Upper lobe of left lung (tissue), 6 donors: ENCODE data around the gene PPAN. TPM values are rescaled to one million over a fixed set of nuclear protein-coding genes. Genes with fewer than 3 reads are reported as not detected.

Experiments
- ATAC-seq, 2 donors: fragments of 200-7000 bp; cut with Tn5 transposase; one replicate each; pipeline ENCODE4 v1.9.1; 2022; ENCODE audit warnings: mild to moderate bottlenecking in 2 of 2, moderate library complexity in 2 of 2; ENCODE audit not compliant: low FRiP score in 2 of 2
- DNase-seq, 2 donors: peaks; one replicate each; pipeline ENCODE4 v3.0.0-alpha.2; 2019 to 2020
- H3K27ac ChIP-seq, 4 donors: fragments of 200-600 bp; sonication (generic); one replicate each; pipeline ENCODE4 v1.5.1; 2016 to 2019
- H3K27me3 ChIP-seq, 4 donors: fragments of 200-600 bp; sonication (generic); one replicate each; pipeline ENCODE4 v1.5.1; 2017 to 2019
- H3K36me3 ChIP-seq, 4 donors: fragments of 200-600 bp; sonication (generic); one replicate each; pipeline ENCODE4 v1.5.1; 2016 to 2019
- H3K4me1 ChIP-seq, 4 donors: fragments of 200-600 bp; sonication (generic); one replicate each; pipeline ENCODE4 v1.5.1; 2018 to 2019
- H3K4me3 ChIP-seq, 4 donors: fragments of 200-600 bp; sonication (generic); one replicate each; pipeline ENCODE4 v1.5.1; 2017 to 2019; ENCODE audit warnings: mild to moderate bottlenecking in 2 of 4, moderate library complexity in 1 of 4
- H3K9me3 ChIP-seq, 4 donors: fragments of 200-600 bp; sonication (generic); one replicate each; pipeline ENCODE4 v1.5.1; 2018 to 2019
- CTCF ChIP-seq, 6 experiments: fragments of 450-650 bp in 4 of 6; fragments of 200-600 bp in 2 of 6; sonication (generic) in 2 of 6; IDR thresholded peaks; one replicate each; pipeline ENCODE4 v1.5.1; 2016 to 2019; ENCODE audit warnings: antibody characterized with exemption in 6 of 6
- EP300 ChIP-seq, 4 donors: sonication (generic); formaldehyde crosslinking; IDR thresholded peaks; one replicate each; pipeline ENCODE4 v1.5.1; 2017; ENCODE audit warnings: antibody characterized with exemption in 4 of 4, control low read depth in 2 of 4
- POLR2A ChIP-seq, 4 donors: fragments of 450-650 bp; IDR thresholded peaks; one replicate each; pipeline ENCODE4 v1.5.1; 2016 to 2017; ENCODE audit warnings: antibody characterized with exemption in 4 of 4, mild to moderate bottlenecking in 2 of 4
- POLR2AphosphoS5 ChIP-seq, 2 donors: sonication (generic); formaldehyde crosslinking; IDR thresholded peaks; one replicate each; pipeline ENCODE4 v1.5.1; 2017; ENCODE audit warnings: antibody characterized with exemption in 2 of 2
- WGBS, 2 donors: methylation state at CpG; one replicate each; pipeline ENCODE4 v1.1.5; 2017 to 2018; 5-methylcytosine and 5-hydroxymethylcytosine counted together
- total RNA-seq, 6 donors: library from RNA; depleted of rRNA in 4 of 6; stranded (reverse); fragments of >200 nt in 4 of 6; gene quantifications; one replicate each; pipeline versions ENCODE4 v1.1.0 to v1.2.1, GENCODE V29; 2016 to 2021
- donor health status: DM: no; HTN: no; CAD: no; lungs with moderate emphysema.
- donor health status: DM: no; HTN: yes; CAD: no; lungs with severe emphysema.

PPAN gene
- total RNA-seq, 6 donors from 2014 or later, result 18.3 to 46.8 (median 37.8) TPM

- no peaks in the 10 kb centered on the region for H3K27me3 ChIP-seq
- peak overlapping the region in 2 of 4 donors; percentile 58 to 80 for H3K27ac ChIP-seq
These were observed 37.5 kb downstream of the PPAN start for GRCh38 chr19:10143681-10144080.

GRCh38 chr19:10144361-10144760 is 38.2 kb downstream of the PPAN start:
- DNase-seq, result no peak
- no peak for ATAC-seq
- TF ChIP-seq POLR2AphosphoS5 (IDR thresholded peaks at IDR 0.05), result no peak
- TF ChIP-seq POLR2A (IDR thresholded peaks at IDR 0.05), result no peak
- no peak for TF ChIP-seq EP300 (IDR thresholded peaks at IDR 0.05)
- no peak for TF ChIP-seq CTCF (IDR thresholded peaks at IDR 0.05)
- Histone ChIP-seq H3K9me3 (no peaks in the 10 kb centered on the region), H3K27ac (peak overlapping the region in 2 of 4 donors; percentile 10 to 58), H3K4me3 (no peak overlapping the region), H3K36me3 (peaks cover 31 to 98% (median 84%) of the 10 kb centered on the region in 4 donors), H3K27me3 (no peaks in the 10 kb centered on the region), H3K4me1 (peaks cover 0 to 9% (median 9%) of the 10 kb centered on the region in 4 donors)
- 91 to 95% methylated on average over 5 to 10 of the region's 10 CpGs for WGBS, 2 donors

More at GRCh38 chr19:10143681-10144080, 37.5 kb downstream of the PPAN start:
- DNase-seq, result no peak
- Histone ChIP-seq H3K9me3 (no peaks in the 10 kb centered on the region), H3K4me3 (no peak overlapping the region), H3K36me3 (peaks cover 35 to 98% (median 86%) of the 10 kb centered on the region in 4 donors), H3K4me1 (peaks cover 0 to 9% (median 9%) of the 10 kb centered on the region in 4 donors)
- ATAC-seq, result no peak
- TF ChIP-seq CTCF (IDR thresholded peaks at IDR 0.05) (no peak), EP300 (IDR thresholded peaks at IDR 0.05) (no peak), POLR2A (IDR thresholded peaks at IDR 0.05) (no peak), POLR2AphosphoS5 (IDR thresholded peaks at IDR 0.05) (no peak)
- 88 to 92% methylated on average over 6 to 11 of the region's 11 CpGs for WGBS, 2 donors

GRCh38 chr19:10145031-10145430 is 38.9 kb downstream of the PPAN start:
- ATAC-seq (no peak), DNase-seq (no peak)
- Histone ChIP-seq H3K27me3 (no peaks in the 10 kb centered on the region), H3K4me1 (peaks cover 0 to 9% (median 9%) of the 10 kb centered on the region in 4 donors), H3K36me3 (peaks cover 28 to 98% (median 84%) of the 10 kb centered on the region in 4 donors), H3K27ac (peak overlapping the region in 1 of 4 donors; percentile 10), H3K9me3 (no peaks in the 10 kb centered on the region), H3K4me3 (no peak overlapping the region)
- no peak for TF ChIP-seq EP300 (IDR thresholded peaks at IDR 0.05)
- TF ChIP-seq POLR2AphosphoS5 (IDR thresholded peaks at IDR 0.05), result no peak
- no peak for TF ChIP-seq POLR2A (IDR thresholded peaks at IDR 0.05)
- no peak for TF ChIP-seq CTCF (IDR thresholded peaks at IDR 0.05)
- 90 to 94% methylated on average over 10 of the region's 10 CpGs for WGBS, 2 donors

GRCh38 chr19:10146142-10146541 is 40.0 kb downstream of the PPAN start:
- H3K36me3 ChIP-seq, result peaks cover 26 to 98% (median 85%) of the 10 kb centered on the region in 4 donors
- peak in 1 of 2 donors; percentile 50 for DNase-seq
- WGBS, 2 donors, result 96% methylated on average over 10 to 14 of the region's 14 CpGs

More at GRCh38 chr19:10146142-10146541, 40.0 kb downstream of the PPAN start:
- no peak for ATAC-seq
- no peaks in the 10 kb centered on the region for H3K9me3 ChIP-seq
- no peaks in the 10 kb centered on the region for H3K27me3 ChIP-seq
- peaks cover 0 to 9% (median 9%) of the 10 kb centered on the region in 4 donors for H3K4me1 ChIP-seq
- H3K27ac ChIP-seq, result no peak overlapping the region
- no peak overlapping the region for H3K4me3 ChIP-seq
- no peak for TF ChIP-seq EP300 (IDR thresholded peaks at IDR 0.05)
- TF ChIP-seq CTCF (IDR thresholded peaks at IDR 0.05), result no peak
- no peak for TF ChIP-seq POLR2AphosphoS5 (IDR thresholded peaks at IDR 0.05)
- TF ChIP-seq POLR2A (IDR thresholded peaks at IDR 0.05), result no peak
